Right ventricle myocardium inferior (tissue), 1 donor: ENCODE data around the gene DRD5. TPM values are rescaled to one million over a fixed set of nuclear protein-coding genes. Genes with fewer than 3 reads are reported as not detected.

ENCODE experiments used
- ATAC-seq: fragments of 200-7000 bp; cut with Tn5 transposase; one replicate; pipeline ENCODE4 v1.9.1; 2020; ENCODE audit warnings: mild to moderate bottlenecking, moderate library complexity
- DNase-seq: peaks from one replicate; pipeline ENCODE4 v3.0.0; 2021; ENCODE audit errors: missing footprints
- intact Hi-C: fragments of 100-400 bp; cut with DNase I; formaldehyde crosslinking; loops from one replicate; pipeline ENCODE4 v1.11.0; 2022
- total RNA-seq: library from RNA; stranded (reverse); fragmentation: NEBNext Ultra II Directional; extraction: Animal tissue kit (Norgen Biotek cat#: 25700); gene quantifications from one replicate; pipeline ENCODE4 v1.2.1, GENCODE V29; 2021
- donor health status: DM: no; HTN: yes; CAD: no; lungs with severe emphysema.

The DRD5 gene
- total RNA-seq, 1 donor from 2014 or later: not detected

- intact Hi-C loops: no loop called here
- ATAC-seq (no peak), DNase-seq (no peak)
Observed at GRCh38 chr4:9811806-9812205, 30.4 kb downstream of the DRD5 start.

- ATAC-seq (peak; percentile 59), DNase-seq (no peak)
- intact Hi-C loops: no loop called here
Observed at GRCh38 chr4:9812501-9813340, 31.3 kb downstream of the DRD5 start.

GRCh38 chr4:9816285-9816684 is 34.9 kb downstream of the DRD5 start:
- intact Hi-C loops: no loop called here
- DNase-seq (no peak), ATAC-seq (no peak)

GRCh38 chr4:9820343-9820742 is 38.9 kb downstream of the DRD5 start:
- no peak for ATAC-seq
- DNase-seq: no peak
- intact Hi-C loops: no loop called here

GRCh38 chr4:9825049-9825448 is 43.6 kb downstream of the DRD5 start:
- ATAC-seq (no peak), DNase-seq (no peak)
- intact Hi-C loops: no loop called here

- intact Hi-C loops: no loop called here
- DNase-seq: no peak
- ATAC-seq: no peak
Observed at GRCh38 chr4:9826551-9826950, 45.1 kb downstream of the DRD5 start.

GRCh38 chr4:9832640-9833039 is 51.2 kb downstream of the DRD5 start:
- intact Hi-C loops: no loop called here
- DNase-seq (no peak), ATAC-seq (peak; percentile 86)

- intact Hi-C loops: no loop called here
- DNase-seq: no peak
- ATAC-seq: peak; percentile 70
Observed at GRCh38 chr4:9833421-9833820, 52.0 kb downstream of the DRD5 start.

Other genes starting within 250 kb of the DRD5 start
- 9.6 TPM for gene SLC2A9, start 239.9 kb downstream of the DRD5 start, total RNA-seq